Measurements from ENCODE around the gene SPAM1.

DNA sequence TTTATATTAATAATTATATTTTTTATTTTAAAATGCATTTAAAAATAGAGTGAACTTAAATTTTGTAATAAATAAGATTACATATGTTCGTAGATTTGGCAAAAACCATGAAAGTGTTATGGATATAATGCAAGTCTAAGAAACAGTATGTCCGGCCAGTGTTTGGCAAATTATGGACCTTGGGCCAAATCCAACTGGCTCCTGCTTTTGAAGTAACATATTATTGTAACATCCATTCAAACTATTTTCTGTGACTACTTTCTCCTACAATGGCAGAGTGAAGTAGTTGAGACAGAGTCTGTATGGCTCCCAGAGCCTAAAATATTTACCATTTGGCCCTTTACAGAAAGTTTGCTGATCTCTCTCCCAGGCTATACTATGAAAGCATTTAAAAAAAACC, 69.0 kb downstream of the SPAM1 start:
- TF ChIP-seq, protein P1, sequence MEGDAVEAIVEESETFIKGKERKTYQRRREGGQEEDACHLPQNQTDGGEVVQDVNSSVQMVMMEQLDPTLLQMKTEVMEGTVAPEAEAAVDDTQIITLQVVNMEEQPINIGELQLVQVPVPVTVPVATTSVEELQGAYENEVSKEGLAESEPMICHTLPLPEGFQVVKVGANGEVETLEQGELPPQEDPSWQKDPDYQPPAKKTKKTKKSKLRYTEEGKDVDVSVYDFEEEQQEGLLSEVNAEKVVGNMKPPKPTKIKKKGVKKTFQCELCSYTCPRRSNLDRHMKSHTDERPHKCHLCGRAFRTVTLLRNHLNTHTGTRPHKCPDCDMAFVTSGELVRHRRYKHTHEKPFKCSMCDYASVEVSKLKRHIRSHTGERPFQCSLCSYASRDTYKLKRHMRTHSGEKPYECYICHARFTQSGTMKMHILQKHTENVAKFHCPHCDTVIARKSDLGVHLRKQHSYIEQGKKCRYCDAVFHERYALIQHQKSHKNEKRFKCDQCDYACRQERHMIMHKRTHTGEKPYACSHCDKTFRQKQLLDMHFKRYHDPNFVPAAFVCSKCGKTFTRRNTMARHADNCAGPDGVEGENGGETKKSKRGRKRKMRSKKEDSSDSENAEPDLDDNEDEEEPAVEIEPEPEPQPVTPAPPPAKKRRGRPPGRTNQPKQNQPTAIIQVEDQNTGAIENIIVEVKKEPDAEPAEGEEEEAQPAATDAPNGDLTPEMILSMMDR (IDR thresholded peaks at IDR 0.05), result no peak
- no peak for TF ChIP-seq POLR2A (IDR thresholded peaks at IDR 0.05; ENCODE audit: low read length)
- no peak for TF ChIP-seq HDAC2 (IDR thresholded peaks at IDR 0.05)
- no peak for TF ChIP-seq CHD2 (IDR thresholded peaks at IDR 0.05; ENCODE audit: low read length, partially characterized antibody)
- TF ChIP-seq GATA3 (IDR thresholded peaks at IDR 0.05; ENCODE audit: borderline replicate concordance), result no peak
- TF ChIP-seq KDM1A (IDR thresholded peaks at IDR 0.05; ENCODE audit: low read depth), result no peak

Measured in A549 (cell line).